Activated T-cell treated with anti-CD3 and anti-CD28 coated beads, Interleukin-2, amount 50 U/mL, for 72 hours (primary cell): Measurements from ENCODE around the gene PRMT3. TPM values are rescaled to one million over a fixed set of nuclear protein-coding genes. Genes with fewer than 3 reads are reported as not detected.

Experiments
- ATAC-seq, 2 donors: fragments of 150-1000 bp; cut with Tn5 transposase; replicated peaks in 1 of 2; 2 replicates each; pipeline ENCODE4 v1.10.0; 2021; ENCODE audit warnings: moderate library complexity in 2 of 2, mild to moderate bottlenecking in 1 of 2
- DNase-seq, 2 donors: peaks; one replicate each; pipeline ENCODE4 v3.0.0; 2021 to 2022; ENCODE audit warnings: mixed read lengths in 1 of 2
- H3K27ac Mint-ChIP-seq: one replicate; pipeline ENCODE4 v1.8.0; 2022; ENCODE audit warnings: mild to moderate bottlenecking, moderate library complexity, mixed read lengths
- H3K27me3 Mint-ChIP-seq: one replicate; pipeline ENCODE4 v1.8.0; 2022; ENCODE audit warnings: low read depth, mixed read lengths
- H3K36me3 Mint-ChIP-seq, 2 donors: one replicate each; pipeline ENCODE4 v1.8.0; 2022; ENCODE audit warnings: mixed read lengths in 2 of 2, mild to moderate bottlenecking in 1 of 2; ENCODE audit not compliant: insufficient read depth in 2 of 2
- H3K4me1 Mint-ChIP-seq: one replicate; pipeline ENCODE4 v1.8.0; 2022; ENCODE audit warnings: low read depth, mixed read lengths
- H3K4me3 Mint-ChIP-seq, 2 donors: one replicate each; pipeline ENCODE4 v1.8.0; 2022; ENCODE audit warnings: mild to moderate bottlenecking in 2 of 2, mixed read lengths in 2 of 2, moderate library complexity in 2 of 2
- H3K9me3 Mint-ChIP-seq, 2 donors: one replicate each; pipeline ENCODE4 v1.8.0; 2022; ENCODE audit warnings: mixed read lengths in 2 of 2
- total RNA-seq, 2 donors: library from RNA; stranded (reverse); gene quantifications; one replicate each; pipeline ENCODE4 v1.2.3, GENCODE V29; 2022

PRMT3 gene
- 10 to 100 TPM; 28.8 to 35.5 TPM for total RNA-seq

- peaks cover 6 to 8% of the 10 kb centered on the region in 2 donors for H3K36me3 Mint-ChIP-seq
These were observed at the start of gene PRMT3 for GRCh38 chr11:20387261-20388095. Gene PRMT3 (plus strand): TSS chr11:20387716. CDS start chr11:20387747, 31 bp downstream.

GRCh38 chr11:20342347-20343141, 45.0 kb upstream of the PRMT3 start:
- peaks cover 56% of the 10 kb centered on the region for H3K27me3 Mint-ChIP-seq
- H3K9me3 Mint-ChIP-seq = no peaks in the 10 kb centered on the region
- H3K27ac Mint-ChIP-seq = no peak overlapping the region
- no peaks in the 10 kb centered on the region for H3K36me3 Mint-ChIP-seq
- no peak for ATAC-seq
- no peaks in the 10 kb centered on the region for H3K4me1 Mint-ChIP-seq
- peak overlapping the region in 1 of 2 donors; percentile 17 for H3K4me3 Mint-ChIP-seq
- no peak for DNase-seq

More at GRCh38 chr11:20387261-20388095, at the start of gene PRMT3:
- Mint-ChIP-seq H3K4me1 (peaks cover 25% of the 10 kb centered on the region), H3K27ac (peak within 1 kb of the TSS; percentile 99), H3K27me3 (no peaks in the 10 kb centered on the region), H3K9me3 (no peaks in the 10 kb centered on the region), H3K4me3 (peak within 1 kb of the TSS; percentile 93 to 94)
- DNase-seq (peak; percentile 97 to 99), ATAC-seq (peak; percentile 89 to 90)

DNA sequence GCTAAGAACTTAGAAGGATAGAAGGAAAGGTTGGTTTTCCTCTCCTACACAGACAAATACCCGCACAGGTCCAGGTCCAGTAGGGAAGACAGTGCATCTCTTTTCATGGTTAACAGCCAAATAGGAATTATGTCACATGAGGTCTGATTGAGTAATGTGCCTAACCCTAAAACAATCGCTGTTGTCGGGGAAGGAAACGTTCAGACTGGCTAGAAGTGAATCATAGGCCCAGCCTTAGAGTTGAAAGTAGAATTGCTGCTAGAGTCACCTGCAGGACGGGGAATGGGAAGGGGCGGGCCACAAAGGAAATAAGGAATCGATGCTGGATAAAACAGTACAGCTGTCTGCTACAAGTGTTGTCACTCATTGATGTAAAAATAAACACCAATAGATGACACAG, 36.4 kb upstream of the PRMT3 start:
- no peak for ATAC-seq
- H3K9me3 Mint-ChIP-seq = no peaks in the 10 kb centered on the region

GRCh38 chr11:20351751-20352262, 35.7 kb upstream of the PRMT3 start:
- Mint-ChIP-seq H3K9me3 (no peaks in the 10 kb centered on the region), H3K27me3 (no peaks in the 10 kb centered on the region), H3K36me3 (no peaks in the 10 kb centered on the region), H3K4me1 (peaks cover 17% of the 10 kb centered on the region), H3K4me3 (no peak overlapping the region), H3K27ac (no peak overlapping the region)
- ATAC-seq (no peak), DNase-seq (no peak)

More for the DNA sequence above, 36.4 kb upstream of the PRMT3 start:
- Mint-ChIP-seq H3K27me3 (no peaks in the 10 kb centered on the region), H3K4me1 (peaks cover 17% of the 10 kb centered on the region), H3K27ac (no peak overlapping the region), H3K36me3 (no peaks in the 10 kb centered on the region), H3K4me3 (no peak overlapping the region)
- no peak for DNase-seq

GRCh38 chr11:20353829-20354434, 33.6 kb upstream of the PRMT3 start:
- Mint-ChIP-seq H3K4me1 (peaks cover 17% of the 10 kb centered on the region), H3K36me3 (no peaks in the 10 kb centered on the region), H3K27me3 (no peaks in the 10 kb centered on the region), H3K4me3 (no peak overlapping the region), H3K9me3 (no peaks in the 10 kb centered on the region), H3K27ac (no peak overlapping the region)
- DNase-seq (peak; percentile 19 to 33), ATAC-seq (peak; percentile 54 to 58)

DNA sequence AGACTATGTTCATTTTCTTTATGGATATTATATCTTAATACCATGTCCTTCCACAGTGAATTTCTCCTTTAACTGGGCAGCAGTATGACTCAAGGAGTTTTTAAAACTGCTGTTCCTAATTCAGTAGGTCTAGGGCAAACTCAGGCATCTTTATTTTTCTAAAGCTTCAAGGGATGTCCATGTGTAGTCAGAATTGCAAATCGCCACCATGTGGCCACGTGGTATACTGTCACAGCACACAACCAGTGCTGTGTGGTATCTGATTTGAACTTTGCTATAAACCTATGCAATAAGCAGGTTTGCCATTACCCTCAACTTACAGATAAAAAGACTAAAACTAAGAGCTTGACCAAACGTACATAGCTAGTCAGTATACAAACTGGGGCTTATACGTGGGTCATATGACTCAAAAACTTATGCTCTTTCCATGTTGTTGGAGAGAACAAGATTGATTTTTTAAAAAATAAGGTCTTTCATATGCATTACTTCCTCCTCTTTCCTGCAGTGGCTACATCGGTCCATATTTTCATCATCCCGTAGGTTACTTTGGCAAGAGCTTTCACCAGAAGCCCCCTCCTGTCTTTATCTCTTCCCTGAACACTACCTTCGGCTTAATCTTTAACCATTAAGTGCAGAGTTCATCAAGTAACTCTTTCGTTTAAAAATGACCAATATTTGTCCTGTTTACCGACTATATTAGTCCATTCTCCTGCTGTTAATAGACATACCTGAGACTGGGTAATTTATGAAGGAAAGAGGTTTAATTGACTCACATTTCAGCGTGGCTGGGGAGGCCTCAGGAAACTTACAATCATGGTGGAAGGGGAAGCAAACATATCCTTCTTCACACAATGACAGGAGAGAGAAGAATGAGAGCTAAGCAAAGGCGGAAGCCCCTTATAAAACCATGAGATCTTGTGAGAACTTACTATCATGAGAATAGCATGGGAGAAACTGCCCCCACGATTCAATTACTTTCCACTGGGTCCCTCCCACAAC, 32.0 kb upstream of the PRMT3 start:
- H3K4me1 Mint-ChIP-seq = peaks cover 22% of the 10 kb centered on the region
- DNase-seq (peak; percentile 29 to 42), ATAC-seq (peak; percentile 79 to 86)
- no peaks in the 10 kb centered on the region for H3K9me3 Mint-ChIP-seq
- no peak overlapping the region for H3K27ac Mint-ChIP-seq
- no peaks in the 10 kb centered on the region for H3K36me3 Mint-ChIP-seq
- no peak overlapping the region for H3K4me3 Mint-ChIP-seq
- H3K27me3 Mint-ChIP-seq = no peaks in the 10 kb centered on the region

GRCh38 chr11:20357150-20357549, 30.4 kb upstream of the PRMT3 start:
- DNase-seq = no peak
- H3K4me1 Mint-ChIP-seq = peaks cover 32% of the 10 kb centered on the region
- H3K27ac Mint-ChIP-seq = no peak overlapping the region
- ATAC-seq = no peak
- no peak overlapping the region for H3K4me3 Mint-ChIP-seq
- no peaks in the 10 kb centered on the region for H3K36me3 Mint-ChIP-seq
- H3K9me3 Mint-ChIP-seq = no peaks in the 10 kb centered on the region
- H3K27me3 Mint-ChIP-seq = no peaks in the 10 kb centered on the region

- DNase-seq (peak; percentile 25 to 28), ATAC-seq (peak; percentile 44 to 49)
- H3K27me3 Mint-ChIP-seq = no peaks in the 10 kb centered on the region
- peak overlapping the region; percentile 66 to 75 for H3K4me3 Mint-ChIP-seq
- peaks cover 43% of the 10 kb centered on the region for H3K4me1 Mint-ChIP-seq
- H3K27ac Mint-ChIP-seq = peak overlapping the region; percentile 84
- H3K36me3 Mint-ChIP-seq = peaks cover 2 to 8% of the 10 kb centered on the region in 2 donors
- no peaks in the 10 kb centered on the region for H3K9me3 Mint-ChIP-seq
These were observed 26.9 kb upstream of the PRMT3 start for GRCh38 chr11:20360650-20361049.

DNA sequence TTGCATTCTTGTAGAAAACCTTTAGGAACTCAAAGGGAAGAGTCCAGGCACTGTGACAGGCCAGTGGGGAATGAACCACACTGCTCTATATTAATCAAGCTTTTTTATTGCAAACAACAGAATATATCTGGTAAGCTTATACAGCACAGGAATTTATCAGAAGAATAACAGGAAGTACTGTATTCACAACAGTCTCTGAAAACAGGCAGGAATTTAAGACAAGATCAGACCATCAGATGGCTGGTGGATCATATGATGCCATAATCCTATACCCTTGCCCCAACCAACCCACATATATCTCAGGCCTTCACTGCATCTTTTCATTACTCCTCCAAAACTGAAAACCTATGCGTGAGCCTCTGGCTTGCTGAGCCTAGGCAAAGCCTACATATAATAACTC, 25.0 kb upstream of the PRMT3 start:
- H3K4me1 Mint-ChIP-seq = peaks cover 60% of the 10 kb centered on the region
- H3K36me3 Mint-ChIP-seq = peaks cover 2 to 14% of the 10 kb centered on the region in 2 donors
- DNase-seq = no peak
- no peaks in the 10 kb centered on the region for H3K9me3 Mint-ChIP-seq
- H3K27ac Mint-ChIP-seq = peak overlapping the region; percentile 61
- no peaks in the 10 kb centered on the region for H3K27me3 Mint-ChIP-seq
- H3K4me3 Mint-ChIP-seq = peak overlapping the region; percentile 69 to 87
- ATAC-seq = no peak

GRCh38 chr11:20363149-20363499, 24.4 kb upstream of the PRMT3 start:
- Mint-ChIP-seq H3K36me3 (peaks cover 2 to 15% of the 10 kb centered on the region in 2 donors), H3K4me1 (peaks cover 63% of the 10 kb centered on the region), H3K27ac (peak overlapping the region; percentile 61), H3K27me3 (no peaks in the 10 kb centered on the region), H3K4me3 (peak overlapping the region; percentile 69 to 87), H3K9me3 (no peaks in the 10 kb centered on the region)
- no peak for DNase-seq
- ATAC-seq = no peak

GRCh38 chr11:20363500-20364340, 23.8 kb upstream of the PRMT3 start, which contains the start of gene HTATIP2:
Gene HTATIP2 (plus strand): TSS chr11:20363714. CDS start chr11:20364238, 524 bp downstream.
- ATAC-seq = peak; percentile 73 to 82
- Mint-ChIP-seq H3K36me3 (peaks cover 2 to 20% of the 10 kb centered on the region in 2 donors), H3K4me1 (peaks cover 69% of the 10 kb centered on the region), H3K27me3 (no peaks in the 10 kb centered on the region), H3K27ac (peak within 1 kb of the TSS; percentile 88), H3K9me3 (no peaks in the 10 kb centered on the region), H3K4me3 (peak within 1 kb of the TSS; percentile 69 to 87)
- peak; percentile 75 to 85 for DNase-seq
